ENCODE results near the gene UTF1. TPM values are rescaled to one million over a fixed set of nuclear protein-coding genes. Genes with fewer than 3 reads are reported as not detected.

Gene UTF1
- total RNA-seq, 4 donors from 2014 or later, result not detected

DNA sequence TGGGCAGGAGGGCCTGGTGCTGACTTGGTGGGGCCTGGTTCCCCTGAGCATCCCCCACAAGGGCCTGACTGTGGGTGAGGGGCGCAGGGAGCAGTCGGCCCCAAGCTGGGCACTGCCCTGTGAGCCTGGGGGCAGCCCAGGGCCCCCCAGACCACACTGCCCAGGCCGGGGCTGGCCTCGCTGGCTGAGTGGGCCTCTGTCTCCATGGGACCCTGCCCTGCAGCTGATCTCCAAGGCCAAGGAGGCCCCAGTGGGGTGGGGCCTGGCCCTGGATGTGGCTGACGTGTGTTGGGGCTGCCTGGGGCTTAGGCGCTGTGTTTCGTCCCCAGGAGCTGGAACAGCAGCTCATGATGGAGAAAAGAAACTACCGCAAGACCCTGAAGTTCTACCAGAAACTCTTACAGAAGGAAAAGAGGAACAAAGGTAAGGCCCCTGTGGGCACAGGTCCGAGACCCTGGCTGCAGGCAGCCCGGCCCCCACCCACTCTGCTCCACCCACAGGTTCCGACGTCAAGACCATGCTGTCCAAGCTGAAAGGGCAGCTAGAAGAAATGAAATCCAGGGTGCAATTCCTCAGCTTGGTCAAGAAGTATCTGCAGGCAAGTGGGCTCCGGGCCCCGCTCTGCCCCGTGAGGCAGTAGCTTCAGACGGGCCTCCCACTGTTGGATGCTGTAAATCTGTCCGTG, 23.5 kb upstream of the UTF1 start:
- intact Hi-C loops (cut with DNase I; ENCODE audit: low total_unique reads), result no loop called here
- TF ChIP-seq POLR2A (IDR thresholded peaks at IDR 0.05), result no peak
- TF ChIP-seq, protein P1, sequence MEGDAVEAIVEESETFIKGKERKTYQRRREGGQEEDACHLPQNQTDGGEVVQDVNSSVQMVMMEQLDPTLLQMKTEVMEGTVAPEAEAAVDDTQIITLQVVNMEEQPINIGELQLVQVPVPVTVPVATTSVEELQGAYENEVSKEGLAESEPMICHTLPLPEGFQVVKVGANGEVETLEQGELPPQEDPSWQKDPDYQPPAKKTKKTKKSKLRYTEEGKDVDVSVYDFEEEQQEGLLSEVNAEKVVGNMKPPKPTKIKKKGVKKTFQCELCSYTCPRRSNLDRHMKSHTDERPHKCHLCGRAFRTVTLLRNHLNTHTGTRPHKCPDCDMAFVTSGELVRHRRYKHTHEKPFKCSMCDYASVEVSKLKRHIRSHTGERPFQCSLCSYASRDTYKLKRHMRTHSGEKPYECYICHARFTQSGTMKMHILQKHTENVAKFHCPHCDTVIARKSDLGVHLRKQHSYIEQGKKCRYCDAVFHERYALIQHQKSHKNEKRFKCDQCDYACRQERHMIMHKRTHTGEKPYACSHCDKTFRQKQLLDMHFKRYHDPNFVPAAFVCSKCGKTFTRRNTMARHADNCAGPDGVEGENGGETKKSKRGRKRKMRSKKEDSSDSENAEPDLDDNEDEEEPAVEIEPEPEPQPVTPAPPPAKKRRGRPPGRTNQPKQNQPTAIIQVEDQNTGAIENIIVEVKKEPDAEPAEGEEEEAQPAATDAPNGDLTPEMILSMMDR (IDR thresholded peaks at IDR 0.05), result no peak
- no peak overlapping the region for H3K27ac ChIP-seq
- no peaks in the 10 kb centered on the region for H3K9me3 ChIP-seq
- H3K4me3 ChIP-seq, result no peak overlapping the region
- no peaks in the 10 kb centered on the region for H3K27me3 ChIP-seq
- no peaks in the 10 kb centered on the region for H3K36me3 ChIP-seq
- DNase-seq, result no peak
- no peaks in the 10 kb centered on the region for H3K4me1 ChIP-seq

DNA sequence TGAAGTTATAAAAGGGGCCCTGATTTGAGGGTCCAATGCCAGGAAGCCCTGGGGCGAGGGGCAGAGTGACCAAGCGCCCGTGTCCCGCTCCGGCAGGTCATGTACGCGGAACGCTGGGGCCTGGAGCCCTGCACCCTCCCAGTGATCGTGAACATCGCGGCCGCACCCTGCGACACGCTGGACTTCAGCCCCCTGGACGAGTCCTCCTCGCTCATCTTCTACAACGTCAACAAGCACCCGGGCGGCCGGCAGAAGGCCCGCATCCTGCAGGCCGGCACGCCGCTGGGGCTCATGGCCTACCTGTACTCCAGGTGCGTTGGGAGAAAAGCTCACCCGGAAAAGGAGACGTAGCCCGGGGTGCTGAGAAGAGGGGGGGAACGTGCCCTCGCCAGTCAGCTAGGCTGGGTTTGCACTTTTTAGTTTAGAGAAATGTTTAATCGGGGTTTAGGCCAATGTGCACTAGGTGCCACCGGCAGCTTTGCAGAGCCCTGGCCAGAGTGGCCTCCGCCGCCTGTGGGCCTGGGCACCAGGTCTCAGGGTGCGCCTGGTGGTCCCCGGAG, 22.9 kb upstream of the UTF1 start:
- no peaks in the 10 kb centered on the region for H3K36me3 ChIP-seq
- H3K4me1 ChIP-seq, result no peaks in the 10 kb centered on the region
- no peak for TF ChIP-seq POLR2A (IDR thresholded peaks at IDR 0.05)
- TF ChIP-seq, protein P1 (IDR thresholded peaks at IDR 0.05), result no peak
- no peak overlapping the region for H3K4me3 ChIP-seq
- intact Hi-C loops (cut with DNase I; ENCODE audit: low total_unique reads), result no loop called here
- H3K9me3 ChIP-seq, result no peaks in the 10 kb centered on the region
- no peak for DNase-seq
- H3K27ac ChIP-seq, result no peak overlapping the region
- H3K27me3 ChIP-seq, result no peaks in the 10 kb centered on the region

DNA sequence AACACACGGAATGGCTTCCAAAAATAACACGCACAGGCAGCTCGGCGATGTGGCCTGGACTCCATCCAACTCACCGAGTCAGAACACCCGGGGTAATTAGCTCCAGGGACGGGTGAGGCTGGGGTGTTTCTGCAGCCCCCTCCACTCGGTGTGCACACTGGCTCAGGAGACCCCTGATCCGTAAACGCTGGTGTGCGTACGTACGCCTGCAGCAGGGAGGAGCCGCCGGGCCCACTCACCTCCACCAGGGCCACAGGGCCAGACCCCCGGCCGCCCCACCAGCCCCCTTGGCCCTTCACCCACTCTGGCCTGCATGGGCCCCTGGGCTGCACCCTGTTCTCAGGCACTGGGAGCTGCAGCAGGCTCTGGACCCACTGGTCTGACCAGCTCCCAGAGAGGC, 22.4 kb upstream of the UTF1 start:
- no peak for TF ChIP-seq POLR2A (IDR thresholded peaks at IDR 0.05)
- TF ChIP-seq, protein P1 (IDR thresholded peaks at IDR 0.05), result no peak
- Histone ChIP-seq H3K27ac (no peak overlapping the region), H3K27me3 (no peaks in the 10 kb centered on the region), H3K4me1 (no peaks in the 10 kb centered on the region), H3K4me3 (no peak overlapping the region), H3K9me3 (no peaks in the 10 kb centered on the region), H3K36me3 (no peaks in the 10 kb centered on the region)
- no peak for DNase-seq
- intact Hi-C loops (cut with DNase I; ENCODE audit: low total_unique reads), result no loop called here

DNA sequence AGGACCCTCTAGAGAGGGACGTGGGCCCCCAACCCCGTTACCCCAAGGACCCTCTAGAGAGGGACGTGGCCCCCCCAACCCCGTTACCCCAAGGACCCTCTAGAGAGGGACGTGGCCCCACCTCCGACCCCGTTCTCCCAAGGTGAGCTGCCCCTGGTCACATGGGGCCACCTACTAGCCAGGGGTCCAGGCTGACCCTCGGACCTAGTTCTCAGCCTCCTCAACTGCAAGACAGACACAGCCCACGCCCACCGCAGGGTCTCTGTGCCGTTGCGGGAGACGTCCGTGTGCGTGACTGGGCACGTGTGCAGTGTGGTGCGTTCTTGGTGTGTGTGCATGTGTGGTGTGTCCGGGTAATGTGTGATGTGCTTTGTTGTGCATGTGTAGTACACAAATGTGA, 21.6 kb upstream of the UTF1 start:
- intact Hi-C loops (cut with DNase I; ENCODE audit: low total_unique reads), result no loop called here
- no peak for DNase-seq
- H3K27ac ChIP-seq, result no peak overlapping the region
- H3K4me1 ChIP-seq, result no peaks in the 10 kb centered on the region
- no peaks in the 10 kb centered on the region for H3K9me3 ChIP-seq
- no peak overlapping the region for H3K4me3 ChIP-seq
- H3K27me3 ChIP-seq, result no peaks in the 10 kb centered on the region
- TF ChIP-seq, protein P1 (IDR thresholded peaks at IDR 0.05), result no peak
- TF ChIP-seq POLR2A (IDR thresholded peaks at IDR 0.05), result no peak
- no peaks in the 10 kb centered on the region for H3K36me3 ChIP-seq

DNA sequence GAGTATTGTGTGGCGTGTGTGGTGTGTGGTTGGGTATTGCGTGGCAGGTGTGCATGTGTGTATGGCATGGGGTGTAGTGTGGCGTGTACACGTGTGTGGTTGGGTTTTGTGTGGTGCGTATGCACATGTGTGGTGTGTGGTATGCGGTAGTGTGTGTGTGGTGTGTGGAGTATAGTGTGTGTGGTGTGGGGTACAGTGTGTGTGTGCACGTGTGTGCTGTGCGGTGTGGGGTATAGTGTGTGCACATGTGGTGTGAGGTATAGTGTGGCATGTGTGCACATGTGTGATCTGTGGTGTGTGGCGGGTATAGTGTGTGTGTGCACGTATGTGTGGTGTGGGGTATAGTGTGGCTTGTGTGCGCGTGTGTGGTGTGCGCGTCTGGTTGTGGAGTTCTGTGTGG, 20.9 kb upstream of the UTF1 start:
- intact Hi-C loops (cut with DNase I; ENCODE audit: low total_unique reads), result no loop called here
- no peaks in the 10 kb centered on the region for H3K27me3 ChIP-seq
- TF ChIP-seq POLR2A (IDR thresholded peaks at IDR 0.05), result no peak
- TF ChIP-seq, protein P1 (IDR thresholded peaks at IDR 0.05), result no peak
- H3K9me3 ChIP-seq, result no peaks in the 10 kb centered on the region
- no peaks in the 10 kb centered on the region for H3K4me1 ChIP-seq
- no peak for DNase-seq
- no peaks in the 10 kb centered on the region for H3K36me3 ChIP-seq
- no peak overlapping the region for H3K27ac ChIP-seq
- H3K4me3 ChIP-seq, result no peak overlapping the region

Data from uterus (tissue), 4 donors.